H1 (cell line): Measurements from ENCODE around the gene SORCS3.

Experiments used
- BRCA1 ChIP-seq: IDR thresholded peaks from 2 replicates; pipeline ENCODE4 v1.6.1; 2012; ENCODE audit warnings: low read depth, low read length, improper control_type of control experiment
- CTCF ChIP-seq, 3 experiments: IDR thresholded peaks; 1 replicate in 2 of 3; 2 replicates in 1 of 3; pipeline versions ENCODE4 v1.5.1 to v1.6.1; 2011; ENCODE audit warnings: low read length in 3 of 3, mild to moderate bottlenecking in 3 of 3, inconsistent platforms in 2 of 3, low read depth in 1 of 3, moderate library complexity in 1 of 3; ENCODE audit not compliant: insufficient read depth in 1 of 3; ENCODE audit errors: control extremely low read depth in 1 of 3
- EP300 ChIP-seq, 2 experiments: IDR thresholded peaks; 1 replicate in 1 of 2; 2 replicates in 1 of 2; pipeline ENCODE4 v1.6.1; 2011 to 2012; ENCODE audit warnings: low read depth in 2 of 2, low read length in 2 of 2, mild to moderate bottlenecking in 2 of 2, borderline replicate concordance in 1 of 2, inconsistent platforms in 1 of 2, moderate library complexity in 1 of 2
- EZH2 ChIP-seq: fragments of 200-600 bp; sonication (generic); IDR thresholded peaks from 2 replicates; pipeline ENCODE4 v1.7.1; 2012; ENCODE audit warnings: low read depth, mild to moderate bottlenecking, moderate library complexity, low read length, inconsistent platforms; ENCODE audit not compliant: severe bottlenecking
- KDM1A ChIP-seq: fragments of 200-600, 300-600 bp; sonication (generic); IDR thresholded peaks from 2 replicates; pipeline ENCODE4 v1.7.1; 2016; ENCODE audit warnings: mild to moderate bottlenecking, low read length, borderline replicate concordance
- MAX ChIP-seq: IDR thresholded peaks from 2 replicates; pipeline ENCODE4 v1.6.1; 2012; ENCODE audit warnings: inconsistent platforms
- POLR2A ChIP-seq, 2 experiments: IDR thresholded peaks; 1 replicate in 1 of 2; 2 replicates in 1 of 2; pipeline ENCODE4 v1.6.1; 2011; ENCODE audit warnings: low read depth in 2 of 2, low read length in 2 of 2, mild to moderate bottlenecking in 2 of 2; ENCODE audit errors: control extremely low read depth in 1 of 2
- RBBP5 ChIP-seq: IDR thresholded peaks from 2 replicates; pipeline ENCODE4 v1.7.1; 2012; ENCODE audit warnings: low read depth, mild to moderate bottlenecking, inconsistent platforms, low read length, moderate library complexity, borderline replicate concordance
- SIN3A ChIP-seq, 2 experiments: IDR thresholded peaks in 1 of 2; conservative IDR thresholded peaks in 1 of 2; 2 replicates each; pipeline ENCODE4 v1.6.1; 2011 to 2012; ENCODE audit warnings: low read length in 2 of 2, improper control_type of control experiment in 1 of 2, low read depth in 1 of 2, mild to moderate bottlenecking in 1 of 2
- SIX5 ChIP-seq: IDR thresholded peaks from 2 replicates; pipeline ENCODE4 v1.6.1; 2011; ENCODE audit warnings: mild to moderate bottlenecking, low read depth, low read length

- no peak for TF ChIP-seq POLR2A (IDR thresholded peaks at IDR 0.05; ENCODE audit: control extremely low read depth in 1 of 2, low read depth in 2 of 2, low read length in 2 of 2)
- no peak for TF ChIP-seq BRCA1
- no peak for TF ChIP-seq EZH2
- no peak for TF ChIP-seq CTCF (IDR thresholded peaks at IDR 0.05; ENCODE audit: control extremely low read depth in 1 of 3, insufficient read depth in 1 of 3, low read depth in 1 of 3, low read length in 3 of 3)
- TF ChIP-seq MAX = no peak
- no peak for TF ChIP-seq SIN3A (conservative IDR thresholded peaks at IDR 0.05 in 1 of 2, IDR thresholded peaks at IDR 0.05 in 1 of 2; ENCODE audit: low read depth in 1 of 2, low read length in 2 of 2)
- no peak for TF ChIP-seq EP300 (IDR thresholded peaks at IDR 0.05; ENCODE audit: borderline replicate concordance in 1 of 2, low read depth in 2 of 2, low read length in 2 of 2)
- TF ChIP-seq KDM1A = no peak
- TF ChIP-seq SIX5 = no peak
- TF ChIP-seq RBBP5 = no peak
Measured at GRCh38 chr10:105269689-105270088, 628.6 kb downstream of the SORCS3 start.
